HT1080 (cell line): Measurements from ENCODE around the gene IFNAR2. TPM values are rescaled to one million over a fixed set of nuclear protein-coding genes. Genes with fewer than 3 reads are reported as not detected.

Source experiments
- DNase-seq: peaks from one replicate; pipeline ENCODE4 v3.0.0-alpha.2; 2015; ENCODE audit warnings: low read depth
- polyA plus RNA-seq, 2 experiments: library from polyadenylated mRNA; depleted of rRNA; stranded (reverse); fragments of >200 nt; gene quantifications; 2 replicates each; pipeline ENCODE4 v1.2.3, GENCODE V29; 2015
- total RNA-seq: library from RNA; depleted of rRNA; stranded (reverse); fragments of >200 nt; shearing (Covaris generic); gene quantifications from 2 replicates; pipeline ENCODE4 v1.2.3, GENCODE V29; 2014; rRNA removed

IFNAR2 gene
- total RNA-seq: 2.0 and 3.1 TPM in 2 replicates
- polyA plus RNA-seq (2015; cell fraction: cytosol; rRNA removed): 15.1 and 17.6 TPM in 2 replicates
- 7.6 and 12.8 TPM in 2 replicates for polyA plus RNA-seq (2015; cell fraction: nucleus; rRNA removed)

GRCh38 chr21:33229784-33230544 is at the start of gene IFNAR2:
IFNAR2 (plus strand) TSS chr21:33229938; CDS start chr21:33241923, 11,985 bp downstream.
- DNase-seq: peak; percentile 44

- no peak for DNase-seq
Observed at GRCh38 chr21:33185852-33186251, 43.9 kb upstream of the IFNAR2 start.

GRCh38 chr21:33187276-33187675 is 42.5 kb upstream of the IFNAR2 start:
- DNase-seq: no peak

- DNase-seq: no peak
Observed at GRCh38 chr21:33189237-33189636, 40.5 kb upstream of the IFNAR2 start.

- no peak for DNase-seq
Observed at GRCh38 chr21:33189824-33190223, 39.9 kb upstream of the IFNAR2 start.

GRCh38 chr21:33196941-33197374 is 32.8 kb upstream of the IFNAR2 start:
- DNase-seq: peak; percentile 54

- no peak for DNase-seq
Observed at GRCh38 chr21:33197496-33197895, 32.2 kb upstream of the IFNAR2 start.

- DNase-seq: no peak
Observed at GRCh38 chr21:33198346-33199099, 31.2 kb upstream of the IFNAR2 start.

GRCh38 chr21:33199100-33199464 is 30.7 kb upstream of the IFNAR2 start:
- no peak for DNase-seq

- DNase-seq: peak; percentile 81
Observed at GRCh38 chr21:33199516-33200217, 30.1 kb upstream of the IFNAR2 start.

- no peak for DNase-seq
Observed at GRCh38 chr21:33201956-33202355, 27.8 kb upstream of the IFNAR2 start.

GRCh38 chr21:33202464-33203363 is 27.0 kb upstream of the IFNAR2 start:
- DNase-seq: no peak

- DNase-seq: no peak
Observed at GRCh38 chr21:33203371-33203724, 26.4 kb upstream of the IFNAR2 start.

- DNase-seq: no peak
Observed at GRCh38 chr21:33205476-33205875, 24.3 kb upstream of the IFNAR2 start.

- no peak for DNase-seq
Observed at GRCh38 chr21:33206771-33207281, 22.9 kb upstream of the IFNAR2 start.

- no peak for DNase-seq
Observed at GRCh38 chr21:33207449-33208149, 22.1 kb upstream of the IFNAR2 start.

GRCh38 chr21:33208534-33208933 is 21.2 kb upstream of the IFNAR2 start:
- no peak for DNase-seq

- no peak for DNase-seq
Observed at GRCh38 chr21:33211305-33211704, 18.4 kb upstream of the IFNAR2 start.

- DNase-seq: no peak
Observed at GRCh38 chr21:33211732-33212131, 18.0 kb upstream of the IFNAR2 start.
